ENCODE measurements around the gene BCO2.

Gene BCO2

GRCh38 chr11:112182867-112183266, 7.6 kb downstream of the BCO2 start:
- TF ChIP-seq ZNF664 (tag by site-specific recombination; IDR thresholded peaks at IDR 0.05) (no peak), ZNF473 (tag by site-specific recombination; IDR thresholded peaks at IDR 0.05) (no peak), YY2 (tag by site-specific recombination; IDR thresholded peaks at IDR 0.05) (no peak), ZBTB26 (tag by site-specific recombination; optimal IDR thresholded peaks at IDR 0.05) (no peak), ZNF366 (tag by site-specific recombination; conservative IDR thresholded peaks at IDR 0.05) (no peak), BCL6B (tag by site-specific recombination; IDR thresholded peaks at IDR 0.05) (no peak), ZNF600 (tag by site-specific recombination; IDR thresholded peaks at IDR 0.05) (no peak), ZNF221 (tag by site-specific recombination; IDR thresholded peaks at IDR 0.05; ENCODE audit: borderline replicate concordance) (no peak), KLF8 (tag by site-specific recombination; IDR thresholded peaks at IDR 0.05) (no peak), ZNF555 (tag by site-specific recombination; conservative IDR thresholded peaks at IDR 0.05) (no peak), ZBTB49 (tag by site-specific recombination; IDR thresholded peaks at IDR 0.05; ENCODE audit: low read depth) (no peak), ZNF529 (tag by site-specific recombination; IDR thresholded peaks at IDR 0.05; ENCODE audit: insufficient replicate concordance) (no peak)
- H3K27ac ChIP-seq (ENCODE audit: extremely low read depth, low read depth, low read length), result no peak overlapping the region
- no peak overlapping the region for H3K4me3 ChIP-seq (ENCODE audit: low read depth, low read length)
- no peaks in the 10 kb centered on the region for H3K4me1 ChIP-seq (ENCODE audit: control insufficient read depth, insufficient read depth, low read length)
- ChIA-PET CTCF (no interaction called here), POLR2A (no interaction called here)
- no peaks in the 10 kb centered on the region for H3K36me3 ChIP-seq (ENCODE audit: control insufficient read depth in 2 of 2, insufficient read depth in 1 of 2, low read length in 2 of 2)
- H3K9me3 ChIP-seq (ENCODE audit: control insufficient read depth, insufficient read depth, low read depth, low read length), result no peaks in the 10 kb centered on the region

GRCh38 chr11:112185883-112186282, 10.6 kb downstream of the BCO2 start:
- Histone ChIP-seq H3K4me1 (ENCODE audit: control insufficient read depth, insufficient read depth, low read length) (no peaks in the 10 kb centered on the region; the same call in 1 of the 2 replicates), H3K27ac (ENCODE audit: extremely low read depth, low read depth, low read length) (no peak overlapping the region), H3K36me3 (ENCODE audit: control insufficient read depth in 2 of 2, insufficient read depth in 1 of 2, low read length in 2 of 2) (no peaks in the 10 kb centered on the region), H3K4me3 (ENCODE audit: low read depth, low read length) (no peak overlapping the region), H3K9me3 (ENCODE audit: control insufficient read depth, insufficient read depth, low read depth, low read length) (no peaks in the 10 kb centered on the region)
- no peak for TF ChIP-seq ZNF76 (tag by site-specific recombination; IDR thresholded peaks at IDR 0.05; ENCODE audit: borderline replicate concordance, low read depth)
- POLR2A ChIA-PET, result no interaction called here
- CTCF ChIA-PET, result no interaction called here

GRCh38 chr11:112186304-112186703, 11.0 kb downstream of the BCO2 start:
- Histone ChIP-seq H3K9me3 (ENCODE audit: control insufficient read depth, insufficient read depth, low read depth, low read length) (no peaks in the 10 kb centered on the region), H3K36me3 (ENCODE audit: control insufficient read depth in 2 of 2, insufficient read depth in 1 of 2, low read length in 2 of 2) (no peaks in the 10 kb centered on the region), H3K4me3 (ENCODE audit: low read depth, low read length) (no peak overlapping the region), H3K4me1 (ENCODE audit: control insufficient read depth, insufficient read depth, low read length) (no peaks in the 10 kb centered on the region; the same call in 1 of the 2 replicates), H3K27ac (ENCODE audit: extremely low read depth, low read depth, low read length) (no peak overlapping the region)
- ChIA-PET CTCF (no interaction called here), POLR2A (no interaction called here)
- no peak for TF ChIP-seq ZBTB49 (tag by site-specific recombination; IDR thresholded peaks at IDR 0.05; ENCODE audit: low read depth)
- TF ChIP-seq PRDM2 (tag by site-specific recombination; IDR thresholded peaks at IDR 0.05; ENCODE audit: borderline replicate concordance), result no peak
- TF ChIP-seq ZBTB1 (tag by site-specific recombination; IDR thresholded peaks at IDR 0.05), result no peak
- TF ChIP-seq ZNF138 (tag by site-specific recombination; IDR thresholded peaks at IDR 0.05; ENCODE audit: borderline replicate concordance), result no peak
